ENCODE data around the gene SH3GL2.

Gene SH3GL2

DNA sequence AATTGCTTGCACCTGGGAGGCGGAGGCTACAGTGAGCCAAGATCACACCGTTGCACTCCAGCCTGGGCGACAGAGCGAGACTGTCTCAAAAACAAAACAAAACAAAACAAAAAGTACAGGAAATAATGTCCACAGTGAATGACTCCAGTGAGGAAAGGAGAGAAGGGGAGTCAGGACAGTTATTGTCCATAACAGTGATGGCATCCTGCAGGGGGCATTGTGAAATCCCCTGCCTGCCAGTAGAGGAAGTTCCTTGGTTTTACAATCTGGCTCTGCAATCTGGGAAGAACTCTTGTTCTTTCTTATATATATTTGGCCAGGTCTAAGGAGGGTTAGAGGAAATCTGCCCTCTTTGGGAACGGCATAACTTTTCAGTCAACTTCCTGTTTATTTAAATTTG is 8.2 kb downstream of the SH3GL2 start:
- TF ChIP-seq, protein P1, sequence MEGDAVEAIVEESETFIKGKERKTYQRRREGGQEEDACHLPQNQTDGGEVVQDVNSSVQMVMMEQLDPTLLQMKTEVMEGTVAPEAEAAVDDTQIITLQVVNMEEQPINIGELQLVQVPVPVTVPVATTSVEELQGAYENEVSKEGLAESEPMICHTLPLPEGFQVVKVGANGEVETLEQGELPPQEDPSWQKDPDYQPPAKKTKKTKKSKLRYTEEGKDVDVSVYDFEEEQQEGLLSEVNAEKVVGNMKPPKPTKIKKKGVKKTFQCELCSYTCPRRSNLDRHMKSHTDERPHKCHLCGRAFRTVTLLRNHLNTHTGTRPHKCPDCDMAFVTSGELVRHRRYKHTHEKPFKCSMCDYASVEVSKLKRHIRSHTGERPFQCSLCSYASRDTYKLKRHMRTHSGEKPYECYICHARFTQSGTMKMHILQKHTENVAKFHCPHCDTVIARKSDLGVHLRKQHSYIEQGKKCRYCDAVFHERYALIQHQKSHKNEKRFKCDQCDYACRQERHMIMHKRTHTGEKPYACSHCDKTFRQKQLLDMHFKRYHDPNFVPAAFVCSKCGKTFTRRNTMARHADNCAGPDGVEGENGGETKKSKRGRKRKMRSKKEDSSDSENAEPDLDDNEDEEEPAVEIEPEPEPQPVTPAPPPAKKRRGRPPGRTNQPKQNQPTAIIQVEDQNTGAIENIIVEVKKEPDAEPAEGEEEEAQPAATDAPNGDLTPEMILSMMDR (conservative IDR thresholded peaks at IDR 0.05; ENCODE audit: low read depth, low read length): no peak
- no peak for DNase-seq (ENCODE audit: low read depth)
- no peak overlapping the region for H3K4me3 ChIP-seq (ENCODE audit: low read length)

DNA sequence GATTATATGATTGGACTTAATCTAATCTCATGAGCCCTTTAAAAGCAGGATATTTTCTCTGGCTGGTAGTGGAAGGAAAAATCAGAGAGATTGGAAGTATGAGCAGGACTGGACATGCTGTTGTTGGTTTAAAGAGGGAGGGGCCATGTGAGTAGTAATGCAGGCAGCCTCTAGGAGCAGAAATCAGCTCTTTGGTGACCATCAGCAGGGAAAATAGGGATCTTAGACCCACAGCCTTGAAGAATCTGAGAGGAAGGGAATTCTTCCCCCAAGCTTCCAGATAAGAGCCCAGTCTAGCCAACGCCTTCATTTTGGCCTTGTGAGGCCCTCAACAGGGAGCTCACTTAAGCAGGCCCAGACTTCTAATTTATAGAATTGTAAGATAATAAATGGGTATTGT is 9.5 kb downstream of the SH3GL2 start:
- TF ChIP-seq, protein P1 (conservative IDR thresholded peaks at IDR 0.05; ENCODE audit: low read depth, low read length): no peak
- no peak for DNase-seq (ENCODE audit: low read depth)
- no peak overlapping the region for H3K4me3 ChIP-seq (ENCODE audit: low read length)

DNA sequence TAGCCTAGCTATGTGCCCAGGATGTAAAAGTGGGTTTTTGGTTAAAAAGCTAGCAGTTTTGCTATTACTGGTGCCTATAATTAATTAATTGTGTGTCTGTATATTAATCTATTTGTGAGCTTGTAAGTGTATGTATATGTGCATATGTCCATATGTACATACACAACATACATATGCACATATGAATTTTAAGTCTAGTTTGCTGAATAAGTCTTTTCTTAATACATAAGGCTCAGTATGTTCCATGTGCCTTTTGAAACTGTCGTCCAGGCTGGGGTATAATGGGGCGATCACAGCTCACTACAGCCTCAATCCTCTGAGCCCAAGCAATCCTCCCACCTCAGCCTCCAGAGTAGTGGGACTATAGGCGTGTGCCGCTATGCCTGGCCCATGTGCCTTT is 10.1 kb downstream of the SH3GL2 start:
- H3K4me3 ChIP-seq (ENCODE audit: low read length): no peak overlapping the region
- TF ChIP-seq, protein P1 (conservative IDR thresholded peaks at IDR 0.05; ENCODE audit: low read depth, low read length): no peak
- DNase-seq (ENCODE audit: low read depth): no peak

DNA sequence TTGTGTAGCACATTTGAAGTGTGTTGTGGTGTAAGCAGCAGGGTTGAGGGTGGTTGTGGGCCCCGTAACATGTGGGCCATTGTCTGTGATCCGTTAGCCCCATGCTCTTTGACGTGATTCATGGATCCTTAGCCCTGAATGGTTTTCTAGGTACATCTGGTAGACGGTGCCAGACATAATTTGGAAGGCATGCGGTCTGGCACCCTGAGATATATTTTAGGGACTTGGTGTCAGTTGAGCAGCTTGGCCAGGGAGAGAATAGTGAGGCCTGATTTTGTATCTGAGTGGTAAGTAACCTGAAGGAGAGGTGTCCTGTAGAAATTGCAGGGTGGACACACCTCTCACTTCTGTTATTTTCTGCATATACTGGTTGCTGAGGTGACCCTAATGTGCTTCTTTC is 10.9 kb downstream of the SH3GL2 start:
- TF ChIP-seq, protein P1 (conservative IDR thresholded peaks at IDR 0.05; ENCODE audit: low read depth, low read length): no peak
- H3K4me3 ChIP-seq (ENCODE audit: low read length): no peak overlapping the region
- no peak for DNase-seq (ENCODE audit: low read depth)

DNA sequence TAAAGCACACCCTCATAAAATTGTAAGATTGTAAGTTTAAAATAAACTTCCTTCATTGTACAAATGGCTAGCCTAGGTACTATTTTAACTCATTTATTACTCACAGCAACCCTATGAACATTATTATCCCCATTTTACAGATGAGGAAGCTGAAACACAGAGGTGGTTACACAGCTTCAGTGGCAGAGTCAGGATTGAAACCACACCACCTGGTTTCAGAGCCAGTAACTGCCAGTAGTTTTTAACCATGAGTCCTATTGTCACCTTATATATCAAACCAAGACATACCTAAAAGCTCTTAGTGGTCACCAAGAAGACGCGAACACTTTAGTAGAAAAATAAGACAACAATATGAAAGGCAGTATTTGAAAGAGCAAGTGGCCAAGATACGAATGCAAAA is 16.1 kb downstream of the SH3GL2 start:
- H3K4me3 ChIP-seq (ENCODE audit: low read length): no peak overlapping the region
- DNase-seq (ENCODE audit: low read depth): no peak
- TF ChIP-seq, protein P1 (conservative IDR thresholded peaks at IDR 0.05; ENCODE audit: low read depth, low read length): no peak

DNA sequence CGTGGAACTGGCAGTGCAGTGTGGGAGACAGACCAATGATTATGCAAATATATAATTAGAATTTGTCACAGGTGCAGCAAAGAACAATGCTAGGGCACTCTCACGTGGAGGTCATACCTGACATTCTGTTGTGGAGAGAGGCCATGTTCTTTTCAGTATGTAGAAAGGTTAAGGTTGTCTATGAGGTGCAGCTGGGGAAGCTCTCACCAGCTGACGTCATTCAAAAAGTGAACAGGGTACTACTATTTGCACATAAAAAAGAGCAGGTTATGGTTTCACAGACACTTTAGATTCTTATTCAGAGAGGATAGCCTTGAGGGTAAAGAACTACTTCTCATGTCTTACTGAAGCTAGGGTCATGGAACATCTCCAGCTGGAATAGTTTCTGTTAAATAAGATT is 19.1 kb downstream of the SH3GL2 start:
- no peak overlapping the region for H3K4me3 ChIP-seq (ENCODE audit: low read length)
- TF ChIP-seq, protein P1 (conservative IDR thresholded peaks at IDR 0.05; ENCODE audit: low read depth, low read length): no peak
- no peak for DNase-seq (ENCODE audit: low read depth)

DNA sequence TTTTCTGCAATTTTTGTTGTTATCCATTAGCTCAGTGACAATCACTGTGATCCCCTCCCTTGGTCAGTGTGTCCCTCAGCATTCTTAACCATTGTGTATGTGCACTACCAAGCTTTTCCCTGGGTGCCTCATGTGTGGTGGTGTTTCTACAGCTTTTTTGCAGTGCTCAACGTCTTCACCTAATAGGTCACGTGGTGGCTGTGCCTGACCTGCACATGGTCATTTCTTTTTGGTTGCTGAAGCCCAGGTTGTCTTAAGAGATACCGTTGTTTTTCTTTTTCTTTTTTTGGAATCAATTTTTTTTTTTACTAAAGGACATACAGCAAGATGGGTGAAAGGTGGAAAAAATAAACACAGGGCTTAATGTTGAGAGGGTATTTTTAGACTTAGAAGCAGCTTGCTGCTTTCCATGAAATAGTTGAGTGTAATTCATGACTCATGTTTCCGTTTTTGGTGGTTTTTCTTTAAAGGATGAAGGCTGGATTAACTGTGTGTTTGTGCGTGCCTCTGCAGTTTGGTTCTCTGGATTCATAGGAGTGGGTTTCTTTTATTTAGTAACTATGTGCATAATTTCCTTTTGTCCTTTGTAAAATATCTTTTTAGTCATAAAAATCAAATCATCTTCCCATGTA is 22.2 kb downstream of the SH3GL2 start:
- peak; percentile 48 for DNase-seq (ENCODE audit: low read depth)
- TF ChIP-seq, protein P1 (conservative IDR thresholded peaks at IDR 0.05; ENCODE audit: low read depth, low read length): no peak

More for the DNA sequence above, 22.2 kb downstream of the SH3GL2 start:
- H3K4me3 ChIP-seq (ENCODE audit: low read length): no peak overlapping the region

Measured in retinal pigment epithelial cell (primary cell).